GM19328 (cell line): ENCODE data around the gene UTP11.
"Not testable (repeated sequence)": the region's sequence is repeated elsewhere in the genome, so short reads cannot be mapped to it uniquely, and the experiment has no call there.

ENCODE experiments used
- ATAC-seq: cut with Tn5 transposase; IDR thresholded peaks from one replicate; pipeline ENCODE4 v1.9.1; 2021; ENCODE audit warnings: mild to moderate bottlenecking, moderate library complexity; ENCODE audit not compliant: unreplicated experiment

The UTP11 gene, protein sequence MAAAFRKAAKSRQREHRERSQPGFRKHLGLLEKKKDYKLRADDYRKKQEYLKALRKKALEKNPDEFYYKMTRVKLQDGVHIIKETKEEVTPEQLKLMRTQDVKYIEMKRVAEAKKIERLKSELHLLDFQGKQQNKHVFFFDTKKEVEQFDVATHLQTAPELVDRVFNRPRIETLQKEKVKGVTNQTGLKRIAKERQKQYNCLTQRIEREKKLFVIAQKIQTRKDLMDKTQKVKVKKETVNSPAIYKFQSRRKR

DNA sequence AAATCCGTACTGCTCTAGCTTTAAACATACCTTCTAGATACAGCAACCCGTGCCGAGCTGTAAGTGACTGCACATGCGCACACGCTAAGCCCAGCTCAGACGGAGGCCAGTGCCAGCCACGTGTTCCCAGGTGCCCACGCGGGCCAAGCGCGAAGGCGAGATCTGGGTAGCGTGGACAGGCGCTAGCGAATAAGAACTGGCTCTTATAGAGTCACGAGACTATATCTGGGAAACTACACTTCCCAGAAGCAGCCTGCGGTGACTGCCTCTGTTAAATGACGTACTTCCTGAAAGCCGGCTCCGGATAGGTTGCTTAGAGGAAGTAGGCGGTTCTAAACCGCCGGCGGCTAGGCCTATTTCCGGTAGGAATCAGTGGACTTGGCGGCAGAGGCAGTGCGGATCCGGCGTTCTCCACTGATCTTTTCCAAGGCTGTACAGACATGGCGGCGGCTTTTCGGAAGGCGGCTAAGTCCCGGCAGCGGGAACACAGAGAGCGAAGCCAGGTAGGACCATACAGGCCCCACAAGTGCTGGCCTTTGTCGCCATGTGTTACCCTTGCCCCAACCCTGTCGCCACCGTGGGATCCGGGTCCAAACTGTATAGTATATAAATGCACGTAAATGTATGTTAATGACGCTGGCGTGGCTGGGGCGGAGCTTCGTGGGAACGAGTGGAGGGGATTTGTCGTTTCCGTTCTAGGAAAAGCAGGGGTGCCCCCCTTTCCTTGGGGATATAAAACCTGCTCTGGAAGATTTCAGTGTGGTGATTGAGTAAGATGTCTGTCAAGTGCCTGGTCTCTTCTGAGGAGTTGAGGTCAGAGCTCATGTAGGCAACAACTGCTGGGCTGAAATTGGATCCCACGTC is at the start of gene UTP11:
Gene UTP11, plus strand, starts transcription at position 372 of the 864 bp plus-strand sequence. Its CDS starts 69 bp downstream, at position 441.
- peak; percentile 86 for ATAC-seq

DNA sequence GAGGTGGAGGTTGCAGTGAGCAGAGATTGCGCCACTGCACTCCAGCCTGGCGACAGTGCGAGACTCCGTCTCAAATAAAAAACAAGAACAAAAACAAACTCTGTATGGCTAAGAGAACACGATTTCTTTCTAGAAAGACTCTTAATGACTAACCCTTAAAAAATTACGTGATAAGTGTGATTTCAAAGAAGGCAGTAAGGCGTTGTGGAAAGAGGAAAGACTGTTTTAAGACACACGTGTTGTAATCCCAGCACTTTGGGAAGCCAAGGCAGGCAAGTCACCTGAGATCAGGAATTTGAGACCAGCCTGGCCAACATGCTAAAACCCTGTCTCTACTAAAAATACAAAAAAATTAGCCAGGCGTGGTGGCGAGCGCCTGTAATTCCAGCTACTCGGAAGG is 48.4 kb upstream of the UTP11 start:
- not testable (repeated sequence) for ATAC-seq

DNA sequence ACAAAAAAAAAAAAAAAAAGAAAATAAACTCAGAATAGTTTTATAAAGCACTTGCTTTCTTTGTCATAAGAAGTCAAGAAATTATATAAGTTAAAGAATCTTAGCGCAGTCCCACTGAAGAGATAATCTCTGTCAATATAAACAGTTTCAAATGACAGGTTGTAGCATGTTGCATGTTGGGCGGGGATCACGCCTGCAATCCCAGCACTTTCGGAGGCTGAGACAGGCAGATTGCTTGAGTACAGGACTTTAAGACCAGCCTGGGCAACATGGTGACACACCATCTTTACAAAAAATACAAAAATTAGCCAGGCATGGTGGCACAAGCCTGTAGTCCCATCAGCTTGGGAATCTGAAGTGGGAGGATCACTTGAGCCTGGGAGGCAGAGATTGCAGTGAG is 47.2 kb upstream of the UTP11 start:
- no peak for ATAC-seq

DNA sequence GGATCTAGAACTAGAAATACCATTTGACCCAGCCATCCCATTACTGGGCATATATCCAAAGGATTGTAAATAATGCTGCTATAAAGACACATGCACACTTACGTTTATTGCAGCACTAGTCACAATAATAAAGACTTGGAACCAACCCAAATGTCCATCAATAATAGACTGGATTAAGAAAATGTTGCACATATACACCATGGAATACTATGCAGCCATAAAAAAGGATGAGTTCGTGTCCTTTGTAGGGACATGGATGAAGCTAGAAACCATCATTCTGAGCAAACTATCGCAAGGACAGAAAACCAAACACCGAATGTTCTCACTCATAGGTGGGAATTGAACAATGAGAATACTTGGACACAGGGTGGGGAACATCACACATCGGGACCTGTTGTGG is 38.9 kb upstream of the UTP11 start:
- ATAC-seq = not testable (repeated sequence)

DNA sequence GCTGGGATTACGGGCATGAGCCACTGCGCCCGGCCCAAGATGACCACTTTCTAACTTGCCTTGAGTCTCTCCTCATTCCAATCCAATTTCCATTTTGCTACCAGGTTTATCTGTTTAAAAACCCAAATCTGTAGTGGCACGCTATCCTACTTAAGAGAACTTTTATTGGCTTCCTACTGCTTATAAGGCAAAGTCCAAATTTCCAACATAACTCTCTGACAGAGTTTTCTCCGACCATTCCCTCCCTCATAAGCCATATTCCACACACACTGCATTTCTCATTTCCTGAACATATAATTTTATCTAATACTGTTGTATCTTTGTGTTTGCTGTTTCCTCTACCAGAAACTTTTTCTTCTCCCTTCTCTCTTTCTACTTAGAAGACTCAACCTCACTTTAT is 38.0 kb upstream of the UTP11 start:
- ATAC-seq = no peak

DNA sequence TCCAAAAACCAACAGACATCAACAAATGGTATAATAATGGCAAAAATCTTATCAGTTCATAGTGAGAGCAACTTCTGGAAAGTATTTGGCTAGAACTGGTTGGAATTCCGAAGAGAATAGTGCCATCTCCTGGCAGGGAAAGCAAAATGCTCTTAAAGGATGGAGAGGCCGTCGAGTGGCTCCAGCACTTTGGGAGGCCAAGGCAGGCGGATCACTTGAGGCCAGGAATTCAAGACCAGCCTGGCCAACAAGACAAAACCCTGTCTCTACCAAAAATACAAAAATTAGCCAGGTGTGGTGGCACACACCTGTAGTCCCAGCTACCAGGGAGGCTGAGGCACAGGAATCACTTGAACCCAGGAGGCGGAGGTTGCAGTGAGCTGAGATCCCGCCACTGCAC is 37.5 kb upstream of the UTP11 start:
- ATAC-seq = not testable (repeated sequence)

DNA sequence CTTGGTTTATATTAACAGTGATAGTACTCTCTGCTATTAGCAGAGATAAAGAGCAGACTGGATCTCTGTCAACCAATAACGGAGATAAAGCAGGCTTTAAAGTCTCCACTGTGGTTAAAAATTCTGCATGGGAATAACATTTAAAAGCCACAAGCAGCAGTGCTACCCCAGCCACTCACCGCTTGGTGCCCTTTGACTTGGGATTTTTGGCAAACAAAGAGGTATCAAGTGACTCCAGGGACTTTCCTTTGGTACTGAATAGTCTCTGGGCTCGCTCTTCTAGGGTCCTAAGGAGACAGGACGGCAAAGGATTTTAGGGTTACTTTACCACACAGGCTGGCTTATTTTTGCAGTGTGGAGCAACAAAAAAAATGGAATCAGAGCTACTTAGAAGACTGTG is 34.0 kb upstream of the UTP11 start:
- no peak for ATAC-seq

DNA sequence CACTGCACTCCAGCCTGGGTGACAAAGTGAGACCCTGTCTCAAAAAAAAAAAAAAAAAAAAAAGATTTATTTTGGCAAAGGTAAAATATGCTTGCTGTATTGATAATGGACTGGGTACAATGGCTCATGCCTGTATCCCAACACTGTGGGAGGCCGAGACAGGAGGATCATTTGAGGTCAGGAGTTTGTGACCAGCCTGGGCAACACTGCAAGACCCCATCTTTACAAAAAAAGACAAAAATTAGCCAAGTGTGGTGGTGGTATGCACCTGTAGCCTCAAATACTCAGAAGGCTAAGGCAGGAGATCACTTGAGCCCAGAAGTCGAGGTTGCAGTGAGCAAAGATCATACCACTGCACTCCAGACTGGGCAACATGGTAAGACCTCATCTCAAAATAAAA is 29.0 kb upstream of the UTP11 start:
- no peak for ATAC-seq

DNA sequence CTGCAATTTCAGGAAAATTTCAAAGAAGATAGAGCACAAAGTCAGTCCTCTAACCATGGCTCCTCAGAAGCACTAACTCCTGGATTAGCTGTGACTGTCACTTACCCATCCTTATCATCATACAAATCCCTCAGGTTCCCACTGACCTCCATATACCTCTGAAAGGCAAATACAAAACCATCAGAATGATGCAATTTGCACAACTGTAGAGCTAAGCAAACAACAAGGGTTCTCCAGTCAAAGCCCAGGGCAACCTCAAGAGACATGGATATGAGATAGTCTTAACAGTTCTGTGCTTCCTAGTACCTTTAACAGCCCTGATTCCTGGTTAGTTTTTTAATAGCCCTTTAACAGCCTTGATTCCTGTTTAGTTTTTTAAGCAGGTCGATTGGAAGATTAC is 24.9 kb upstream of the UTP11 start:
- no peak for ATAC-seq

DNA sequence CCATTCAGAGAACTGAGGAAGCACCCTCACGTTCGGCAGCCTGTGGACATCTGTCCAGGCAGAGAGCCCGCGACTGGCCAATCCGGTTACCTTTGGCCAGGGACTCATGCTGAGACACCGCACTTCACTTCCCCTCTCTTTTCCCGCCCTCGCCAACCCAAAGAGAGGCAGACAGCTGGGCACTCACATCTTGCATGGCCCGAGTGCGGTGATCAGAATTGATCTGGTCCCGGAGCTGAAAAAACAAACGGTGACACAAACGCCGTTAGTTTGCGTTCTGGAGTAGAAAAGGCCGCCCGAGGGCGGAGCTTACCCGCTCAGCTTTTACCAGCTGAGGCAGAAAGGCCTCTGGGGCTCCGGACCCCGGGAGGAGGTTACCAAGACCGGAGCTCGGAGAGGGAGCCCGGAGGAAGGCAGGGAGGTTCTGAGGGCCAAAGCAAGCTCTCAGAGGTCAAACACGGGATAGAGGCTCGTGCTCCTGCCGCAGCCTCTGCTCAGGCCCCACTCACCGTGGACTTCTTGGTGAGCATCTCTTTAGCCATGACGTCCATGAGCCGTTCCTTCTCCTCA is 23.1 kb upstream of the UTP11 start:
- peak; percentile 16 for ATAC-seq

DNA sequence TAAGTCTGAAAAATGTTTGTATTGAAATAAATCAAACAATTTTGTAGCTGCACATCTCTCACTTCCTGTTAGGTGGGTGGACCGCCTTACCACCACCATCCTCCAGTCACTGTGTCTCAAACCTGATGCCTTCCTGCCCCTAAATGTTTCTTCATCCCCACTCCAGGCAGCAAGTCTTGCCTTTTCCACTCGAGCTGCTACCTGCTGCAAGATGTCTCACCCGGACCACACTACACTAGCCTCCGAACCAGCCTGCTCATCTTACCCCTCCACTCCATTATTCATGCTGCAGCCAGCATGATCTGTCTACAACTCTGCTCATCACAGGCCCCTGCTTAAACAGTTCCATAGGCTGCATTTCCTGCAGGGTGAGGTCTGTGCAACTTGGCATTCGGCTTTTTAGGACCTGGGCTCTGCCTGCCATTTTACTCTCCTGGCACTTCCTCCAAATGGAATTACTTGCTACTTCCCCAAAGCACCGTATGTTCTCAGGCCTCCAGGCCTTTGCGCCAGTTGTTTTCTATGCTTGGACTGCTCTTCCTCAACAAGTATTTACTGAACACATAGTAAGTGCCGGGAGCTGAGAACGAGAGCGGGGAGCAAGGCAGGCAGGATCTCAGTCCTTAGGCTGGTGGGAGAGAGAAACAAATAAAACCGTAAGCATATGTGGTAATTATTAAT is 17.5 kb upstream of the UTP11 start:
- no peak for ATAC-seq

DNA sequence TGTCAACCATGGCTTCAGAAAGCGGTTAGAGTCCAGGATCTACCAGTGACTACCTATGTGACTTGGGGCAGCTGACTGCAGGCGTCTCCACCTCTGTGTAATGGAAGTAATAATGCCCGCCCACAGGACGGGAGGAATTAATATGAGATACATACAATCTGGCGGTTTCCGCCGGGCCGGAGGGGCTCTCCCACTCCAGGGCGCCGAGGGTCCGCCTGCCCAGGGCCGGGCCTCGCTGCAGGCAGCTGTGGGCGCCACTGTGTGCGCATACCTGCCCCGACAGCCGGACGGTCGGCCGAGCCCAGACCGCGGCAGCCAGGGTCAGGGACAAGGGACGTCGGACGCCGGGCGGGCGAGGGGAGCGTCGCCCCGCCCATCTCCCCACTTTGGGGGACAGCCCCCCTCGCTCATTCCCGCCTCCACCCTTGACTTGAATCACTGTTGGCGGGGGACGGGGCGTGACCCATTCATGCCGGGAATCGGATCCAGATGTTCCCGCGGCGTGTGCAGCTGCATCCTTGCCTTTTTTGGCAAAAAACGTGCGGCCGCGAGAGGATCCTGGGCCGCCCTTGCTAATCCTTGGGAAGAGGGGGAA is 16.7 kb upstream of the UTP11 start:
- ATAC-seq = no peak

DNA sequence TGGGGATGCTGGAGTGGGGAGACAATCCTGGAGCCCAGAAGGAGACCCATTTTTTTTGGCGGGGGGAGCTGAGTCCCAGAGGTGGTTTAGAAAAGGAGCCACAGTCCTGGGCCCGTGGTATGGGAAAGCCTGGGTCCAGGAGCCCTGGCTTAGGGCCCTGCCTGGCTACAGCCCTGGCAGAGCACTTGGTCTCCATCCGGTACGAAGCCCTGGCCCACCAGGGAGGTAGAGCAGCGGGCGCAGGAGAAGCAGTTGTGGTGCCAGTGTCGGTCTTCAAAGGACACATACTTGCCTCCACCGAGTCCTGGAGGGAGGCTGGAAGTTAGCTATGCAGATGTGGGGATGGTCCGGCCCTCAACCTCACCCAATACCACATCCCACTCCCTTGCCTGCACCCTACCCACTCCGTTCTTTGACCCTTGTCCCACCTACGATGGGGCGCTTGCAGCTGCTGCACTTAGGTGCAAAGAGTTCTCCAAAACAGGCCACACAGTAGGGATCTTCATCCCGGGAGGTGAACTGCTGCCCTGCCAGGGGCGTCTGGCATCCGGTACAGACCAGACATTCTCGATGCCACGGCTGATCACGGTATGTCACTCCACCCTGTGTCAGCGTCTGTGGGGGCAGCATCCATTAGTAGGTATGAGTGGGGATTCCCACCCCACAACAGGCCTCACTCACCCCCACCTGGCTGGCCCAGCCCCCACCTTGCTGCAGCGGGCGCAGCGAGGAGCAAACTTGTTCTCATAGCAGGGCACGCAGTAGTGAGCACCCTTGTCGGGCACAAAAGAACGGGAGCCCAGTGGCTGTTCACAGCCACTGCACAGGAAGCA is 15.1 kb upstream of the UTP11 start:
- no peak for ATAC-seq

DNA sequence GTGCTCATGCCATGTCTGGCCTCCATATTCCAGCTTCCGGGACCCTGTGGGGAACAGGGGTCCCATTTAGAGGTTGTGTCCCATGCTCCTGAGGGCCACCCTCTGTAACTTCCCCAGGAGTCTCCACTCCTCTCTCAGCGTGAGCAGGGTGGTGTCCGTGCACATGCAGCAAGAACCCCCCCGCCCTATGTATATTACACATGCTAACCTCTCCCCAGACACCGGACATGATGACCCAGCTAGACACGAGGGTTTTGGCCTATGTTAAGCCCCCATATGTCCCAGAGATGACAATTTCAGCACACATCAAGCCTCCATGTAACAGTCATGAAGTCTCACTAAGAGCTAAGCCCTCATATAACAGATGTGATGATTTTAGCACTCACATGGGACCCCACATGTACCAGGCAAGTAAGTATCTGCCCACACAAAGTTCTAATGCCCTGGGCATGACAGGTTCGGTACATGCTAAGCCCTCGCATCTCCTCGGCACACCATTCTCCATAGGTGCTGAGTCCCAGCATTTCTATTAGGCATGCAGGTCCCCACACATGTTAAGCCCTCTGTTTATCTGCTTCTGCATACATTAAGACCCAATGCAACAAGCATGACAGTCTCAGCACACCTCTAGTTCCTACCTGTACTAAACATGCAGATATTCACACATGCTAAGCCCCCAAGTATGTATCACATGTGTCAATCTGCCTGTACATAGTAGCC is 14.3 kb upstream of the UTP11 start:
- no peak for ATAC-seq

DNA sequence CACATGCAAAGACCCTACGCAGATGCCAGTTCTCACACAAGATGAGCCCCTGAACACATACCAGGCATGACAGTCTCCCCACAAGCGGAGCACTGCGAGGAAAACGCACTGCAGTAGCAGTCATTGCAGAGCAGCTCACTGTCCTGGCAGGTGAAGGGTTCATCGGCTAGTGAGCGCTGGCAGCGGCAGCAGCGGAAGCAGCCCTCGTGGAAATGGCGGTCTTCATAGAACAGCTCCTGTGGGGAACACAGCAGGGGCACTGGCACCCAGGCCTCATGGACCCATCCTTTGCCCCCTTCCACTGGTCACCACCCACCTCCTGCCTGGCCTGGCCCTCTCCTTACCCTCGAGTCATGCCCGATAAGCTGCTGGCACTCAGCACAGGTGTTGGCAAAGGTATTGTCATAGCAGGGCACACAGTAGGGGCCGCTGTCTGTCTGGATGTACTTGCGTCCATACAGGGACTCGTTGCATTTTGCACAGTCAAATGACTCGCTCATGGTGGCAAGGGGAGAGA is 13.6 kb upstream of the UTP11 start:
- no peak for ATAC-seq

DNA sequence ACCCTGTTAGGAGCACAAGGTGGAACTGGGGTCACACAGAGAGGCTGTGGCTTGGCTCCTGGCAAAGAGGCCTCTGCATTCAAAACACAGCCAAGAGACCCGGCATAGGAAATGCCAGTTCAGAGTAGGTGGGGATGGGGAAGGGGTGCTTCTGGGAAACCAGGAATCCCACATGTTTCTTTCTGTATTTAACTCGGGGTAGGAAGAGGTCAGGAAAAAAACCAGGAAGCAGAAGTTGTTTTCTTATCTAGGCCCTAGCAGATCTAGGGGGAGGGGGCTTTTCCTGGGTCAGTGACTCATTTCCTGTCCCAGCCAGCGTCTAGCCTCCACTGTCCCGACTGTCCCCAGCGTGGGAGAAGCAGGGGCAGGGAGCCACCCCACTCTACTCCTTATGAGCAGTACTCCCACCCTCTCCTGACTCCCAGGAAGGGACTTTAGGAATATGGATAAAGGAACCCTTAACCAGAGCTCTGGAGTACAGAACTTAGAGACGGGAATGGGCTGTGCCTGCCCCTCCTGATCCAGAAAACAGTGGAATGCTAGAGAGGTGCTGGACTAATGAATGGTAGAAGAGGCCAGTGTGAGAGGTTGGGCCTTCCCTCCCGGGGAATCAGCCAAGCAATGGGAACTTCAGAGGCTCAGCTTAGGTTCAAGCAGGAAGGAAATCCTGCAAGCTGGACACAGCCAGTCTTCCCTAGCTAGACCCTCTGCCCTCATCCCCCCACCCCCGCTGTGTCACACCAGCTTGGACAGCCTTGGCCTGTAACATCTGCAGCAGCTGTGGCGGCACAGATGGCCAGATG is 12.9 kb upstream of the UTP11 start:
- no peak for ATAC-seq

DNA sequence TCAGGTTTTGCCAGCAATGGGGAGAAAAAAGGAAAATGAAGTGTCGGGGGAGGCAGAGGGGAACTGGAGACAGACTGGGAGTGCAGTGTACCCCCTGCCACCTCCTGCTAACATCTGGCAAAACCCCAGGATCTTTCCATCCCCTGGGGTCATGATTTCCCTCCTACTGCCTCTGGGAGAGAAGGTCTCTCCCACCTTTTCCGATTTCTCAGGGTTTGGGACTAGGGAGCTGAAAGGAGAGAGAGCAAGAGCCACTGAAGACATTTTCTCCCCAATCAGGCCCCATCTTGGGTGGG is 12.4 kb upstream of the UTP11 start:
- ATAC-seq = no peak

DNA sequence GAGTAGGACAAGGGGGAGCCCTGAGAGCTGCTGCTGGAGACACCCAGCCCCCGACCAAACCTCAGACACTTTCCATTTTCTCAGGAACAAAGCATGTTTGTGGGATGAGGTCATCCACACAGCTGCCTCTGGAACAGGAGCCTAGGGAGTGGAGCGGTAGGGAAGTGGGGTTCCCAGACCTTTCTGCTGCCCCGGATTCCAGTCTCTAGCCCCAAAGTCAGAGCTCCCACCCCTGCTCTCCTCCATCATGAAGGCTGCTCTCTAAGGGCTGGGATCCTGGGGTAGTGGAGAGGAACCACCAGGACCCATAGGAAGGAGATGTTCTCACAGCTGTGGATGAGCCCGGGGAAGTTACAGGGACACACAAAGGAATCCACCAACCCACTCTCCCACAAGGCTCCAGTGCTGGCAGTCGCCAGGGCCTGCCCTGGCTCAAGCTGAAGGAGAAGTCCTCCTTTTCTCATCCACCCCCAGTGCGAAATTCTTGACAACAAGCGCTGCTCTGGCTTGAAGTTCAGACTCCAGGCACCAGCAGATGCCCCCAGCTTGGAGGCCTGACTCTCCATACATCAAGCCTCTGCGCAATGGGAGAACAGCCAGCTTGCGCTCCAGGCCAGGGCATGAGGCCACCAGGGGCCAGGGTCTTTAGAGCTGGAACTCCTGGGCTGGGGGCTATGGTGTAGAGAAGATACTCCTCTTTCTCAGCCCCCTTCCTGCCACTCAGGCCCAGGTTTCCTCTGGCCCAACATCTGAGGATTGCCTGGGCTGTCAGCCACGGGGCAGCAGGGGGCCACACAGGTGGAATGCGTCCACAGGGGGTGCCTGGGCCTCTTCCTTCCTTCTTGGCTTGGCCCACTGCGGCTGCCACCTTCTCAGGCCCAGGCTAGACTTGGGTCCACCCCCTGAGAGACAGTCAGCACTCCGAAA is 11.7 kb upstream of the UTP11 start:
- no peak for ATAC-seq
